ENCODE data around the gene TRPT1. TPM values are rescaled to one million over a fixed set of nuclear protein-coding genes. Genes with fewer than 3 reads are reported as not detected.

Gene TRPT1
- total RNA-seq, 6 donors from 2014 or later, result 27.2 to 69.1 (median 35.2) TPM

GRCh38 chr11:64250415-64251015 is 24.5 kb upstream of the TRPT1 start:
- H3K36me3 ChIP-seq, result peaks cover 0 to 15% (median 14%) of the 10 kb centered on the region in 4 donors
- no peaks in the 10 kb centered on the region for H3K9me3 ChIP-seq
- DNase-seq (peak in 1 of 2 donors; percentile 46), ATAC-seq (ENCODE audit: low FRiP score in 2 of 2) (no peak)
- H3K4me3 ChIP-seq, result peak overlapping the region in 3 of 4 donors; percentile 56 to 96 (median 90)
- peak overlapping the region in 1 of 4 donors; percentile 81 for H3K27ac ChIP-seq
- peaks cover 32 to 55% (median 42%) of the 10 kb centered on the region in 4 donors for H3K4me1 ChIP-seq
- H3K27me3 ChIP-seq, result no peaks in the 10 kb centered on the region
- 0 to 26% methylated on average over 1 to 13 of the region's 13 CpGs for WGBS, 2 donors
- no peak for TF ChIP-seq POLR2A (IDR thresholded peaks at IDR 0.05)
- no peak for TF ChIP-seq EP300 (IDR thresholded peaks at IDR 0.05)
- TF ChIP-seq POLR2AphosphoS5 (IDR thresholded peaks at IDR 0.05), result no peak
- no peak for TF ChIP-seq CTCF (IDR thresholded peaks at IDR 0.05)

GRCh38 chr11:64249563-64250414 is 23.8 kb upstream of the TRPT1 start:
- Histone ChIP-seq H3K27ac (no peak overlapping the region), H3K4me3 (no peak overlapping the region), H3K9me3 (no peaks in the 10 kb centered on the region), H3K4me1 (peaks cover 40 to 63% (median 49%) of the 10 kb centered on the region in 4 donors), H3K36me3 (peaks cover 0 to 8% (median 7%) of the 10 kb centered on the region in 4 donors), H3K27me3 (no peaks in the 10 kb centered on the region)
- no peak for TF ChIP-seq POLR2AphosphoS5 (IDR thresholded peaks at IDR 0.05)
- TF ChIP-seq POLR2A (IDR thresholded peaks at IDR 0.05), result no peak
- no peak for TF ChIP-seq EP300 (IDR thresholded peaks at IDR 0.05)
- TF ChIP-seq CTCF (IDR thresholded peaks at IDR 0.05), result no peak
- ATAC-seq (ENCODE audit: low FRiP score in 2 of 2) (no peak), DNase-seq (no peak)
- WGBS, 2 donors, result 91 to 97% methylated on average over 8 of the region's 8 CpGs

- H3K9me3 ChIP-seq, result no peaks in the 10 kb centered on the region
- TF ChIP-seq CTCF (IDR thresholded peaks at IDR 0.05), result no peak
- TF ChIP-seq POLR2A (IDR thresholded peaks at IDR 0.05), result no peak
- TF ChIP-seq POLR2AphosphoS5 (IDR thresholded peaks at IDR 0.05), result no peak
- TF ChIP-seq EP300 (IDR thresholded peaks at IDR 0.05), result no peak
- peaks cover 41 to 63% (median 49%) of the 10 kb centered on the region in 4 donors for H3K4me1 ChIP-seq
- DNase-seq, result no peak
- 96 to 97% methylated on average over 3 to 4 of the region's 4 CpGs for WGBS, 2 donors
- H3K4me3 ChIP-seq, result no peak overlapping the region
- H3K27ac ChIP-seq, result no peak overlapping the region
- ATAC-seq (ENCODE audit: low FRiP score in 2 of 2), result no peak
- peaks cover 0 to 4% (median 2%) of the 10 kb centered on the region in 4 donors for H3K36me3 ChIP-seq
- no peaks in the 10 kb centered on the region for H3K27me3 ChIP-seq
These were observed 23.1 kb upstream of the TRPT1 start for GRCh38 chr11:64249038-64249437.

GRCh38 chr11:64248578-64248977 is 22.6 kb upstream of the TRPT1 start:
- no peak overlapping the region for H3K27ac ChIP-seq
- H3K36me3 ChIP-seq, result peaks cover 0 to 8% (median 7%) of the 10 kb centered on the region in 4 donors
- H3K9me3 ChIP-seq, result no peaks in the 10 kb centered on the region
- DNase-seq (no peak), ATAC-seq (ENCODE audit: low FRiP score in 2 of 2) (no peak)
- no peak for TF ChIP-seq CTCF (IDR thresholded peaks at IDR 0.05)
- no peak for TF ChIP-seq POLR2A (IDR thresholded peaks at IDR 0.05)
- no peak for TF ChIP-seq POLR2AphosphoS5 (IDR thresholded peaks at IDR 0.05)
- no peak for TF ChIP-seq EP300 (IDR thresholded peaks at IDR 0.05)
- no peak overlapping the region for H3K4me3 ChIP-seq
- WGBS, 2 donors, result 58 to 87% methylated on average over 3 to 7 of the region's 7 CpGs
- H3K4me1 ChIP-seq, result peaks cover 41 to 61% (median 47%) of the 10 kb centered on the region in 4 donors
- H3K27me3 ChIP-seq, result no peaks in the 10 kb centered on the region
